Breast epithelium (tissue), 3 donors: ENCODE data around the gene ANKRD24.
"Not testable (repeated sequence)": the region's sequence is repeated elsewhere in the genome, so short reads cannot be mapped to it uniquely, and the experiment has no call there.

Source experiments
- POLR2A ChIP-seq: fragments of 450-650 bp; IDR thresholded peaks from one replicate; pipeline ENCODE4 v1.6.1; 2016; ENCODE audit warnings: antibody characterized with exemption, mild to moderate bottlenecking, moderate library complexity
- POLR2AphosphoS5 ChIP-seq, 3 donors: sonication (generic); formaldehyde crosslinking; IDR thresholded peaks; one replicate each; pipeline ENCODE4 v1.6.1; 2017; ENCODE audit warnings: antibody characterized with exemption in 3 of 3
- TF ChIP-seq, protein P1 (sequence below), 3 donors: fragments of 450-650 bp; IDR thresholded peaks; one replicate each; pipeline ENCODE4 v1.5.1; 2016 to 2017; ENCODE audit warnings: antibody characterized with exemption in 3 of 3, mild to moderate bottlenecking in 3 of 3, moderate library complexity in 3 of 3

DNA sequence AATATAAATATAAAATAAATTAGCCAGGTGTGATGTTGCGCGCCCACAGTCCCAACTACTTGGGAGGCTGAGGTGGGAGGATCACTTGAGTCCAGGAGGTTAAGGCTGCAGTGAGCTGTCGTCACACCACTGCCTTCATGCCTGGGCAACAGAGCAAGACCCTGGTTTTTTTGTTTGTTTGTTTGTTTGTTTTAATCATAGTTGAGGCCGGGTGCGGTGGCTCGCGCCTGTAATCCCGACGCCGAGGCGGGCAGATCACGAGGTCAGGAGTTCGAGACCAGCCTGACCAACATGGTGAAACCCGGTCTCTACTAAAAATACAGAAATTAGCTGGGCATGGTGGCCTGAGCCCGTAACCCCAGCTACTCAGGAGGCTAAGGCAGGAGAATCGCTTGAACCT lies 55.0 kb downstream of the ANKRD24 start:
- TF ChIP-seq, protein P1, sequence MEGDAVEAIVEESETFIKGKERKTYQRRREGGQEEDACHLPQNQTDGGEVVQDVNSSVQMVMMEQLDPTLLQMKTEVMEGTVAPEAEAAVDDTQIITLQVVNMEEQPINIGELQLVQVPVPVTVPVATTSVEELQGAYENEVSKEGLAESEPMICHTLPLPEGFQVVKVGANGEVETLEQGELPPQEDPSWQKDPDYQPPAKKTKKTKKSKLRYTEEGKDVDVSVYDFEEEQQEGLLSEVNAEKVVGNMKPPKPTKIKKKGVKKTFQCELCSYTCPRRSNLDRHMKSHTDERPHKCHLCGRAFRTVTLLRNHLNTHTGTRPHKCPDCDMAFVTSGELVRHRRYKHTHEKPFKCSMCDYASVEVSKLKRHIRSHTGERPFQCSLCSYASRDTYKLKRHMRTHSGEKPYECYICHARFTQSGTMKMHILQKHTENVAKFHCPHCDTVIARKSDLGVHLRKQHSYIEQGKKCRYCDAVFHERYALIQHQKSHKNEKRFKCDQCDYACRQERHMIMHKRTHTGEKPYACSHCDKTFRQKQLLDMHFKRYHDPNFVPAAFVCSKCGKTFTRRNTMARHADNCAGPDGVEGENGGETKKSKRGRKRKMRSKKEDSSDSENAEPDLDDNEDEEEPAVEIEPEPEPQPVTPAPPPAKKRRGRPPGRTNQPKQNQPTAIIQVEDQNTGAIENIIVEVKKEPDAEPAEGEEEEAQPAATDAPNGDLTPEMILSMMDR (IDR thresholded peaks at IDR 0.05): not testable (repeated sequence)
- not testable (repeated sequence) for TF ChIP-seq POLR2A; POLR2AphosphoS5 (IDR thresholded peaks at IDR 0.05)
